Subcutaneous abdominal adipose tissue (tissue), 5 donors: Measurements from ENCODE around the gene TMEM89.

Experiments used
- H3K27ac ChIP-seq: one replicate; pipeline ENCODE4 v1.7.0; 2013; ENCODE audit warnings: low read depth, mild to moderate bottlenecking, inconsistent platforms, low read length, moderate library complexity
- H3K27me3 ChIP-seq, 5 donors: one replicate each; pipeline ENCODE4 v1.7.0; 2013; ENCODE audit warnings: low read length in 5 of 5, inconsistent platforms in 1 of 5; ENCODE audit not compliant: control insufficient read depth in 5 of 5, insufficient read depth in 4 of 5
- H3K36me3 ChIP-seq, 5 donors: one replicate each; pipeline ENCODE4 v1.7.0; 2013; ENCODE audit warnings: low read length in 5 of 5; ENCODE audit not compliant: control insufficient read depth in 5 of 5, insufficient read depth in 5 of 5
- H3K4me1 ChIP-seq, 5 donors: one replicate each; pipeline ENCODE4 v1.7.0; 2013; ENCODE audit warnings: low read length in 5 of 5, mild to moderate bottlenecking in 3 of 5, moderate library complexity in 1 of 5; ENCODE audit not compliant: control insufficient read depth in 5 of 5, insufficient read depth in 5 of 5
- H3K4me3 ChIP-seq, 5 donors: one replicate each; pipeline ENCODE4 v1.7.0; 2013; ENCODE audit warnings: low read length in 5 of 5, low read depth in 1 of 5
- H3K9ac ChIP-seq, 5 donors: one replicate each; pipeline ENCODE4 v1.7.0; 2013; ENCODE audit warnings: low read length in 5 of 5, mild to moderate bottlenecking in 4 of 5, moderate library complexity in 3 of 5
- H3K9me3 ChIP-seq, 5 donors: one replicate each; pipeline ENCODE4 v1.7.0; 2013; ENCODE audit warnings: low read length in 5 of 5; ENCODE audit not compliant: control insufficient read depth in 5 of 5
- donor health status: healthy.
- donor health status: healthy.
- donor health status: healthy.
- donor health status: healthy.
- donor health status: healthy.

TMEM89 gene

DNA sequence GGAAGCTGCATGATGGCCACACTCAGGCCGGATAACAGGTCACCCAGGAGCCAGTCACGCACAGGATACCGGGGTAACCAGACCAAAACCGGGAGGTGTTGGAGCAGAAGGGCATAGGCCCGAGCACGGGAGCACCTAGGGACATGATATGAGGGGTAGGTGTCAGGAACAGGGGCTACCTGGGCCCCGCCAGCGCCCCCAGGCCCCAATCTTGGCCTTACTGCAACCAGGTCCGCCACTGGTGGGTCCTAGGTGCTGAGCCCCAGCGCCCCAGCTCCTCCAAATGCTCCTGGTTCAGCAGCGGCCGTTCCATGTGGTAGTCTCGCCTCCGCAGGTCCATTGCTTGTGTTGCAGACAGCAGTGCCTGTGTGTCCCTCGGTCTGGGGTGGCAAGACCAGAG is 11.7 kb upstream of the TMEM89 start:
- H3K4me1 ChIP-seq = peaks cover 7 to 28% (median 25%) of the 10 kb centered on the region in 5 donors
- no peaks in the 10 kb centered on the region for H3K9me3 ChIP-seq
- H3K27ac ChIP-seq = no peak overlapping the region
- peaks cover 0 to 51% (median 42%) of the 10 kb centered on the region in 5 donors for H3K36me3 ChIP-seq
- no peak overlapping the region for H3K9ac ChIP-seq
- no peaks in the 10 kb centered on the region for H3K27me3 ChIP-seq
- H3K4me3 ChIP-seq = no peak overlapping the region

DNA sequence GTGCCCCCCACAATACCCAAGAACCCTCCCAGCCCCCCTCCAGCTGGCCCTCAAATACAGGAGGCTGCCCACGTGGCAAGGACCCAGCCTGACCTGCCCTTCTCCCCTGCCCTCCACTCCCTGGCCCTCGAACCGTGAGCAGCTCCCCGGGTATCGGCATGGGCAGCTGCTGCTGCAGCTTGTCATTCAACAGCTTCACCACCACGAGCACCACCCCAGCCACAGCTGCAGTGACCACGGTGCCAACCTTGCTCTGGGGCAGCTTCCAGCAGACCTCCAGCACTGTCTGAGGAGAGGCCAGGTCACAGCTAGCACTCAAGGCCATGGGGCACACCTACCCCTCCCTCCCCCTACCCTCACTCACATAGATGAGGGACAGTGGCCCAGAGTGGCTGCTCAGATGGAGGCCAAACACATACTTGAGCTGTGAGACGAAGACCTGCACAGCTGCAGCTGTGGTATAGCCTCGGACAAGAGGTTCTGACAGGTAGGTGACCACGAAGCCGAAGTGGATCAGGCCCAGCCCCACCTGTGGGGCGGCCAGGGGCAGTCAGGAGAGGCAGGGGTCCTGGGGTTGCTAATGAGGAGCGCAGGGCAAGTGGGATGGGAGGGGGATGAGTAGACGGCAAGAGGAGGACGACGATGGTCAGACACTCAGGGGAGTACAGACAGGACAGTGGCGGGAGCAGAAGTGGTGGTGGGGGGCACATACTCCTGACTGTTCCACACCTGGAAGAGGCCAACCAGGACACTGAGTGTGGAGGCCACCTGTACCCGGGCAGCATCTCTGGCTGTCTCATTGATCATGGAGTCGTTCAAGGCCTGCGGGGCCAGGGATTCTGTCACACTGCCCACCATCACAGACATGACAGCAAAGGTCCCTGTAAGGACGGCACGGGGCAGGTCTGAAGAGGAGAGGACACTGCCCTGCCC is 10.2 kb upstream of the TMEM89 start:
- Histone ChIP-seq H3K36me3 (peaks cover 0 to 66% (median 56%) of the 10 kb centered on the region in 5 donors), H3K27ac (no peak overlapping the region), H3K9ac (no peak overlapping the region), H3K27me3 (no peaks in the 10 kb centered on the region), H3K4me1 (peaks cover 7 to 28% (median 25%) of the 10 kb centered on the region in 5 donors), H3K9me3 (no peaks in the 10 kb centered on the region), H3K4me3 (no peak overlapping the region)

DNA sequence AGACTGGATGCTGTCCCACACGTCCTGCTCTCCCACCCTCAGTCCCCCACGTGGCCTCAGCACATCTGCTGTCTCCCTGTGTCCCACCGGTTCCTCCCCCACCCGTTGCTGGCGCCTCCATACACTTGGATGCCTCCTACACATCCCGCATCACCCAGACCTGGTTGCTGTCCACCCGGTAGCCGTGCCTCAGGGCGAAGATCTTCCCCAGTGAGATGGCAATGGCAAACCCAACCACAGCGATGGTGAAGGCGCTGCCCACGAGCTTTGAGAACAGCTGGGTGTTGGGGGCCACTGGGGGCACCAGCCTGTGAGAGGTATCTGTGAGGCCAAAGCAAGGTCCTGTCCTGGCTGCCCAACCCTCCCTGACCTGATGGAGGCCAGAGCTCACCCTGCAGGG is 9.3 kb upstream of the TMEM89 start:
- Histone ChIP-seq H3K9ac (no peak overlapping the region), H3K36me3 (peaks cover 0 to 75% (median 66%) of the 10 kb centered on the region in 5 donors), H3K27ac (no peak overlapping the region), H3K9me3 (no peaks in the 10 kb centered on the region), H3K27me3 (no peaks in the 10 kb centered on the region), H3K4me3 (no peak overlapping the region), H3K4me1 (peaks cover 7 to 21% (median 17%) of the 10 kb centered on the region in 5 donors)

DNA sequence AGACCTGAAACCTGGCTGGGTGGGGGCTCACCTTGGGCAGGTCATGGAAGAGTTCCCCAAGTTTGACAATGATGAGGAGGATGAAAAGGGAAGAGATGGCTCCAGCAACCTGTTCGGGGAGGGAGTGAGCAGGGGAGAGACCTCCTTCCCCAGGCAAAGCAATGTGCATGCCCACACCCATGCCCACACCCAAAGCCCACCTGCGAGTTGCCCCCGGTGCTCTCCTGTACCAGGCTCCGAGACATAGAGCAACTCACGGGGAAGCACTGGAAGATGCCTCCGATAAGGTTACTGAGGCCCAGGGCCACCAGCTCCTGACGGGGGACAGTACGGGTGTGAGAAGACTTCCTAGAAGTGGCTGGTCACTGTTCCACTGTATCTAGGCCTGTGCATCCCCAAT is 8.8 kb upstream of the TMEM89 start:
- H3K36me3 ChIP-seq = peaks cover 0 to 80% (median 70%) of the 10 kb centered on the region in 5 donors
- H3K9ac ChIP-seq = no peak overlapping the region
- no peak overlapping the region for H3K4me3 ChIP-seq
- no peaks in the 10 kb centered on the region for H3K27me3 ChIP-seq
- no peak overlapping the region for H3K27ac ChIP-seq
- H3K9me3 ChIP-seq = no peaks in the 10 kb centered on the region
- H3K4me1 ChIP-seq = peaks cover 7 to 16% (median 14%) of the 10 kb centered on the region in 5 donors

DNA sequence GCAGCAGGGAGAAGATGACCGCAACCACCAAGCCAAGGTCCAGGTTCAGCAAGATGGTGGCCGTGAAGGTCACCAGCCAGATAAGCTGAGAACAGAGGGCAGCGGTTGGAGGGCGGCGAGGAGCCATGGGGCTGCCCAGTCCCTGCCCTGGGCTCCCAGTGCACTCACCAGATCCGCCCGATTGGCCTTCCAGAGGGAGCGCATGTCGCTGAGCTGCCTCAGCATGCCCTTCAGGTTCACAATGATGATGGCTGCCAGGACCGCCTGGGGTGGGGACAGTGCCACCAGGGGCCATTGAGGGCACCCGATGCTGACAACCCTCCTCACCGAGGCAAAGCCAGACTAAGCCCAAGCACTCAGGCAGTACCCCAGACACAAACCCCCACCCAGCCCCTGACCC is 8.3 kb upstream of the TMEM89 start:
- Histone ChIP-seq H3K4me1 (peaks cover 7 to 12% (median 11%) of the 10 kb centered on the region in 5 donors), H3K27me3 (no peaks in the 10 kb centered on the region), H3K9ac (no peak overlapping the region), H3K4me3 (no peak overlapping the region), H3K36me3 (peaks cover 0 to 85% (median 74%) of the 10 kb centered on the region in 5 donors), H3K27ac (no peak overlapping the region), H3K9me3 (no peaks in the 10 kb centered on the region)

DNA sequence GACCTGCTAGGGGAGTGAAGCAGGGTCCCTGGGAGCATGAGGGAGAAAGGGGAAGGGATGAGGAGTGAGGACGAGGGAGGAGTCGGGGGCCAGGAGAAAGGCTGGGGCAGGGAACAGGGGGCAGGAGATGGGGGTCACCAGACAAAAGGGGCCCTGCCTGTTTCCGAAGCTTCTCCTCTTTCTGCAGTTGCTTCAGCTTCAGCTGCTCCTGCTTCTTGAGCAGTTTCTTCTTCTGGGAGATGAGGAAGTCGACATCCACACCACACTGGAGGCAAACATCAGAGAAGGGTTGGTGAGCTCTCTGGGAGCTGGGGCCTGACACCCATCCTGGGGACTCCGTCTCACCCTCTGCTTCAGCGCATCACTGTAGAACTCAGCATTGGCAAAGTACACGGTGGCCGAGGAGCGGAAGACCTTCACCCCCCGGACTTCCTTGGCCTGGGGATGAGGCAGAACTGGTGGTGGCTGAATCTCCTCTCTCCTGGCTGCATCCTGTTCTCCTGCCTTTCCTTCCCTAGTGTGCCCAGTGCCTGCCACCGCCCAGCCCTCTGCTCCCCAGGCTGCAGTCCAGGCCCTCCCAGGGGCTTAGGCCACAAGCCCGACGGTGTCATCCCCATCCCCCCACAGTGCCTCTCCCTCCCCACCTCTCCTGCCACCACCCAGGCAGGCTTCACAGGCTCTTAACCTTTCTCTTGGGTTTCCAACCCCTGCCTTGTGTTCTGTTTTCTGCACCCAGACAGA is 6.9 kb upstream of the TMEM89 start:
- no peaks in the 10 kb centered on the region for H3K4me1 ChIP-seq
- no peak overlapping the region for H3K9ac ChIP-seq
- H3K9me3 ChIP-seq = no peaks in the 10 kb centered on the region
- no peak overlapping the region for H3K27ac ChIP-seq
- no peak overlapping the region for H3K4me3 ChIP-seq
- H3K36me3 ChIP-seq = peaks cover 0 to 87% (median 76%) of the 10 kb centered on the region in 5 donors
- H3K27me3 ChIP-seq = no peaks in the 10 kb centered on the region

DNA sequence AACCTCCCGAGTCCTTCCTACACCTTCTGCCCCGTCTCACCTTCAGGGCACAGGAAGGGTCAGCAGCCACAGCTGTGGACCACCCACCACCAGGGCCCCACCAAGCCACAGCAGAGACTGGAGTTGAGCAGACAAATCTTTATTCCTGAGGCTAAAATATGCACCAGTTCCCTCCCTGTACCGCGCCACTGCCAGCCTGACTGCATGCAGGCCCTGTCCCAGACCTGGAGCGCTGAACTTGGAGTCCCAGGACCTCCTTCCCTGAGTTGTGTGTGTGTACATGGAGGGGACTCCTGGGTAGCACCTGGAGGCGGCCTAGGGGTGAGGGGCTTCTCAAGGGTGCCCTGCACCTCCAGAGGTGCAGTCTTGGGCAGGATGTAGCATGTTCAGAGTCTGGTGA is 4.0 kb upstream of the TMEM89 start:
- Histone ChIP-seq H3K27ac (no peak overlapping the region), H3K36me3 (peaks cover 0 to 59% (median 55%) of the 10 kb centered on the region in 5 donors)

DNA sequence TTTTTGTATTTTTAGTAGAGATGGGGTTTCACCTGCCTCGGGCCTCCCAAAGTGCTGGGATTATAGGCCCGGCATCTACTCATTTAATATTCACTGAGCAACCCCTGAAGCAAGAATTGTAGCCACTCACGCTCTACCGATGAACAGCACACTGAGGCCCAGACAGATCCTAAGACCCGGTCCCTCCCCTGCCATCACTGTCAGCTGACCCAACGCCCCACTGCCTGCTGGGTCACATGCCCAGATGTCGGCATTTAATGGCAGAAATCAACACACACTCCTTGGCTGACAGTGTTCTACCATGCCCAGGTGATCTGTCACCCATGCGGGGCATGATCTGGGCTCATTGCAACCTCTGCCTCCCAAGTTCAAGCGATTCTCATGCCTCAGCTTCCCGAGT is 3.2 kb upstream of the TMEM89 start:
- no peak overlapping the region for H3K4me3 ChIP-seq
- H3K36me3 ChIP-seq = peaks cover 0 to 51% (median 46%) of the 10 kb centered on the region in 5 donors
- H3K27me3 ChIP-seq = no peaks in the 10 kb centered on the region
- no peaks in the 10 kb centered on the region for H3K9me3 ChIP-seq
- H3K9ac ChIP-seq = no peak overlapping the region
- no peaks in the 10 kb centered on the region for H3K4me1 ChIP-seq
- H3K27ac ChIP-seq = no peak overlapping the region

More for the DNA sequence above, 4.0 kb upstream of the TMEM89 start:
- no peak overlapping the region for H3K9ac ChIP-seq
- no peak overlapping the region for H3K4me3 ChIP-seq
- H3K4me1 ChIP-seq = no peaks in the 10 kb centered on the region
- H3K9me3 ChIP-seq = no peaks in the 10 kb centered on the region
- no peaks in the 10 kb centered on the region for H3K27me3 ChIP-seq

DNA sequence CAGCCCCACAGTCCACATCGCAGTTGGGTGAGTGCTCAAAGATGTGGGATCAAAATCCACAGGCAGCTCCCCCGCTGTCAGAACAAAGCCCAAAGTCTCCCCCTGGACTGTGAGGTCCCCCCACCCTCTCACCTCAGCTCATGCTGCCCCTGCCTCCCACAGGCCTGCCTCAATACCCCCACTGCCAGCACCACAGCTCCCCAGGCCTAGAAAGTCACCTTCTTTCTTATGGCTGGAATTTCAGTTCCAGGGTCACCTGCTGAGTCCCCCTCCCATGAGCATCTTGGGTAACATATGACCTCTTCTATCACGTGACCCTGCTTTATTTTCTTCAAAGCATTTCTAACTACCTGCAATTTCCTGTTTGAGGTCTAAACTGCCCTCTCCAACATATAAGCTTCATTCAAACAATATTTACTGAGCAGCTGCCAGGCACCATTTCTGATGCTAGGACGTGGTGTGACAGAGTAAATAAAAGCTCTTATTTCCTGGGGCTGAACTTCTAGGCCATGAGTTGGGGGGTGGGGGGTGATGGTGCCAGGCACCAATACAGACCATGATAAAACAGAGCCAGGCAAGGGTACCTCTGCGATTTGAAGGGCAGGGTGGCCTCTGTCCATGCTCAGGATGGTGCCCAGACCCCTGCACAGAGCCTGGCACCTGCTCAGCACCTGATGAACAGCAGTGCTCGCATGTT is 2.4 kb upstream of the TMEM89 start:
- Histone ChIP-seq H3K4me3 (no peak overlapping the region), H3K27ac (no peak overlapping the region), H3K27me3 (no peaks in the 10 kb centered on the region), H3K4me1 (no peaks in the 10 kb centered on the region), H3K36me3 (peaks cover 0 to 43% (median 40%) of the 10 kb centered on the region in 5 donors), H3K9me3 (no peaks in the 10 kb centered on the region), H3K9ac (no peak overlapping the region)
